ENCODE results near the gene PHF21B.

GRCh38 chr22:44920183-44920582, 89.6 kb downstream of the PHF21B start:
- TF ChIP-seq CTCF (IDR thresholded peaks at IDR 0.05) (no peak), POLR2A (IDR thresholded peaks at IDR 0.05) (no peak)
